GM18505 (cell line): ENCODE data around the gene RHOJ.

ENCODE experiments used
- ATAC-seq: cut with Tn5 transposase; IDR thresholded peaks from one replicate; pipeline ENCODE4 v1.9.1; 2021; ENCODE audit not compliant: unreplicated experiment
- POLR2A ChIP-seq: IDR thresholded peaks from 4 replicates; pipeline ENCODE4 v1.6.1; 2011; ENCODE audit warnings: borderline replicate concordance; ENCODE audit not compliant: insufficient read depth, insufficient read length; ENCODE audit errors: extremely low read depth

RHOJ gene

GRCh38 chr14:63308723-63309317 is 104.6 kb downstream of the RHOJ start:
- no peak for TF ChIP-seq POLR2A
- ATAC-seq = no peak

- no peak for ATAC-seq
- TF ChIP-seq POLR2A = no peak
Observed at GRCh38 chr14:63318835-63319234, 114.6 kb downstream of the RHOJ start, which contains the start of gene GPHB5. Gene GPHB5, minus strand, starts transcription at chr14:63318935. Its CDS starts 1,086 bp downstream, at chr14:63317849.

GRCh38 chr14:63322472-63322871 is 118.2 kb downstream of the RHOJ start:
- no peak for ATAC-seq
- TF ChIP-seq POLR2A = no peak

DNA sequence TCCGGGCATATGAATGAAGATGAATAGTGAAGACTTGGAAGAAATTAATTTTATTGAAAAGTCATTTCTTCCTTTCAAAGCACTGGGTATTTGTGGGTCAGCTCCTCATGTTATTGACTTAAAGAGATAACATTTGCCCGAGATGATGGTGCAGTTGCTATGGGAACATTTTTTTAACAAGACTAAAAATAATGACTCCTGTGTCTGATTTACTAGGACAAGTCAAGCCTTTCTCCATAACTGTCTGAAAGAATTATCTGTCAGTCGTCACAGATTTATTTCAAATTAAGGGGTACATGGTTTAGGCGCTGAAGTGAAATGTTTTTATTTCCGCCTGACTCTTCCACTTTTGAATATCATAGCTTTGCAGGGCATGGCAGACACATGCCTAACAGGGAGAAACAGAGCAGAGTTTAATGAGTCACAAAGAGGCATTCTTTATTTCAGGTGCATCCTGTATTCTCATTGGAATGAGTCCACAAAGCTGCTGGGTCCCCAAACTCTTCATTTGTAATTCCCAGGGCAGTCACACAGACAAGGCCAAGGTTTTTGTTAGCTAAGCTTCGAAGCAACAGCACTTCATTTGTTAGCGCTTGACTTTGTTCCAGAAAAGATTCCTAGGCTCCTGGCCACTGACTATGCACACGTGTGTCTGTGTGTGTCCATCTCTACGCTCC is 118.8 kb downstream of the RHOJ start:
- no peak for ATAC-seq
- no peak for TF ChIP-seq POLR2A

GRCh38 chr14:63326840-63327239 is 122.6 kb downstream of the RHOJ start:
- ATAC-seq = no peak
- no peak for TF ChIP-seq POLR2A

GRCh38 chr14:63328787-63329737 is 124.8 kb downstream of the RHOJ start:
- no peak for TF ChIP-seq POLR2A
- ATAC-seq = no peak

GRCh38 chr14:63342371-63342770 is 138.1 kb downstream of the RHOJ start:
- ATAC-seq = no peak
- TF ChIP-seq POLR2A = no peak
